ENCODE data around the gene AGL.

- TF ChIP-seq CTCF (IDR thresholded peaks at IDR 0.05) (no peak), POLR2A (IDR thresholded peaks at IDR 0.05) (no peak)
These were observed 36.7 kb downstream of the AGL start for GRCh38 chr1:99886841-99887240.
